H4 (cell line): ENCODE data around the gene C1orf21. TPM values are rescaled to one million over a fixed set of nuclear protein-coding genes. Genes with fewer than 3 reads are reported as not detected.

Source experiments
- DNase-seq: peaks from one replicate; pipeline ENCODE4 v3.0.0-alpha.2; 2015; ENCODE audit warnings: low spot score
- total RNA-seq: library from RNA; depleted of rRNA; stranded (reverse); fragments of >200 nt; shearing (Covaris generic); gene quantifications from 2 replicates; pipeline ENCODE4 v1.2.3, GENCODE V29; 2014

Gene C1orf21
- total RNA-seq, 1 experiment from 2014 or later = 24.0 TPM

- no peak for DNase-seq
Measured at GRCh38 chr1:184485751-184486723, 99.2 kb downstream of the C1orf21 start.

DNA sequence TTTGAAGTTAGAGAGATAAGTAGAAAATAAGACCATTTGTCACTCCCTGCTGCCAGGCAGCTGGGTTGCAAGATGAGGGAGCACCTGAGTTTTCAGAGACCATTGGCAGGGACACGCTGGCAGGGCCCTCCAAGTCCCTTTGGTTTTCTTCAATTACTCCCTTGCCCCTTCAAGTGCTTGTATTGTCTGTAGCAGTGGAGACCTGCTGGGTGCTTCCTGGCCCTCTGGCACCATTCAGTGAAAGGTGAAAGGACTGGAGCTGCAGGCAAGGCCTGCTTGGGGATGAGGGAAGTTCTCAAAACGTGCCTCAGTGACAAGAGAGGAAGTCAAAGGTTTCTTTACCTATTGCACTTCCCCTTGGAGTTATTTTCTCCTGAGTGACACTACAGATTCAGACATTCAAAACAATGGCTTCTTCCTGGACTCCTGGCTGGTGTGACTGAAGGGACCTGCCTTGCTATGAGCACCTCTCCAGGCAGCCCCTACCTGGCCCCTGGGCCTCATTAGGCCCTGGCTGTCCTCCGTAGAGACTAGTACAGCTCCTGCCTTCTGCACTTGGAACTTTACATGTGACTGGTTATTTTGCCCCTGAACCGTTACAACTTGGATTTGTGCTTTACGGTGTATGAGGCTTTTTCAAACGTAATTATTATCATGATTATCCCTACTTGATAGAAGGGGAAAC lies 100.1 kb downstream of the C1orf21 start:
- DNase-seq = no peak

- DNase-seq = no peak
Measured at GRCh38 chr1:184487531-184488193, 100.8 kb downstream of the C1orf21 start.

DNA sequence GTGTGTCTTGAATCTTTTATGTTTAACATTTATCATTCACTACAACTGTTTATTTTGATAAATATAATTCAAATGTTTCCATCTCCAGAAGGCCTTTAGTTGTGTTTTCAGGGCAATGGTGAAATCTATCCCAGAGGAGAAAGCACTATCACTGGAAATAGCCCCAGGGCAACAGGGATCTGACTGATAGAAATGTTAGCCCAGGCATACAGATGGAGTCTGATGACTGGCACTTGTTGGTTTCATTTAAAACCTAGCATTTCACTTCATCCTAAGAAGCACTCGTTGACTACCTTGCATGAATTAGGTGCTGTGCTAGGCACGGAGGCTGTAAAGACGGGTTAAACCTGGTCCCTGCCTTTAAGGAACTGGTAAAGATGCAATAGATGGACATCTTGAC lies 103.1 kb downstream of the C1orf21 start:
- DNase-seq = no peak

DNA sequence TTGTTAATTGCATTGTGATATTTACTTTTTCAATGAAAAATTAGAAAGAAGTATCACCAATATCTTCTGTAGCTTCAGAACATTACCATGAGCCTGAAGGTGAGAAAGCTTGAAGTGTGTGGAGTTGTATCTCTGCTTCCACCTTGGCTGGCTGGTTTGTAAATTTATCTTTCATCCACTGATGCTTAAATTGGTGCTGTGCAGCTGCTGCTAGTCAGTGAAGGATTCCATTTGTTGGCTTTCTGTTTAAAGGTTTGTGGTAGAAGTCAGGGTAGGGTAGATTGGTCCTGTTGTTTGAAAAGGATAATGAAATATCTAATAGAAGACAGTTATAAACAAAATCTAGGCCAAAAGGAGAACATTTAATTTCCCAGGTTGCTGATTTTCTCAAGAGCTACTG lies 105.7 kb downstream of the C1orf21 start:
- no peak for DNase-seq

DNA sequence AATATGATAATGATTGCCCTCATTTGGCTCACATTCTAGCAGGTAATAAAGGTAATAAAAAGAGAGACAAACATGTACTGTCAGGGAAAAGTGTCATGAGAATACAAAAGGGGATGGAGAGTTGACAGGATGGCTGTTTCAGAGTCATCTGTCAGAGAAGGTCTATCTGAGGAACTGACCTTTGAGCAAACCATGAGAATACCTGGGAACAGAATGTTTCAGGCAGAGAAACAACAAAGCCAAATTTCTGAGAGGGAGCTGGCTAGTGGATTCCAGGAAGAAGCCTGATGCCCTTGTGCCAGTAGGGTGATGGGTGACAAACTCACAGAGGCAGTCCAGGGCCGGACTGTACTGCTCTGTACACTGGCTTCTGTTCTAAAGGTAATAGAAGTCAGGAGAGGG lies 107.2 kb downstream of the C1orf21 start:
- no peak for DNase-seq

DNA sequence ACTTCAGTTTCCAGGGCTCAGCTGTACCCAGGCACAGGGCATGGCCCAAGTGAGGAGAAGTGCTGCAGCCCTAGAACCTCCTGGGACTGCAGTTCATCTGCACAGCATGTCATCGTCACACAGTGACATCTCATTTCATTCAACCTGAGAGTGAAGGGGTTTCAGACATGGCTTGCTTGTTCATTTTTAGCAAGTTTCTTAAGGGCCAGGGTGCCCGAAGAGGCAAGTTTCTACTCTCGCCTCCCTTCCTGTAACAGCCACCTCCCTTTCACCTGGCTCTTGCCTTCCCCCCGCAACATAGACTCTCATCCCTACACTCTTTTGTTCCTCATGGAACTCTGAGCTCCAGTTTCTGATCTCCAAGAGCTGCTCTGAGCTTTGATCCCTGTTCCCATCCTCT lies 108.1 kb downstream of the C1orf21 start:
- no peak for DNase-seq

DNA sequence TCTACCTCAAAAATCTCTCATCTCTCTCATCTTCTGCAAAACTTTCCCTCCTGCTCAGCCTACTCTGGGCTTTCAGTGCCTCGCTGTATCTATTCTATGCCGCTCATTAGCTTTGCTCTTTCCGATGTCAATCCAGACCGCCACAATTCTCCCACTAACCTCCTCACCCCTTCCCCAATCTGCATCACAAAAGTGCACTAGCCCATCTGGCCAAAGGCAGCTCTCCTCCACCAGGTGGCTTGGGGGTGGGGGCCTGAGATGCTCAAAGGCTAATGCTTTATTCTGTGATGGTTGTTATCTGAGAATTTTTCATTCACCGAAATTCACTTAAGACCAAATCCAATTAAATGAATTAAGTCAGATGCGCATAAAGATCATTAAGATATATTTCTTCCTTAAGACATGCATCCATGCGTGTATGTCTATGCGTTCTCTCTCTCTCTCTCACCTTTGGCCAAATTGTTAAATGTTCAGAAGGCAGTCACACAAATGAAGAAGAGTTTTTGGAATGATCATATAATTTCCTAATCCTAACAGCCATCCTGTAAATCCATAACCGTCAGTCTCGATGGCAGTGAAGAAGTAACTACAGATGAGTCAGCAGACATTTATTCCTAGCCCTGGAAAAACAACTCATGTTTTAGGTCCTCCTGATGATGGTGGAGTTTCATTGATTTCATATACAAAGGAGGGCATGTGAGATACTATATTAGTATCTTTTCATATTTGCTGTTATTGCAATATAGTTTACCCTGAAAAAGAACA lies 111.3 kb downstream of the C1orf21 start:
- no peak for DNase-seq

GRCh38 chr1:184499616-184500015 lies 112.8 kb downstream of the C1orf21 start:
- DNase-seq = no peak

DNA sequence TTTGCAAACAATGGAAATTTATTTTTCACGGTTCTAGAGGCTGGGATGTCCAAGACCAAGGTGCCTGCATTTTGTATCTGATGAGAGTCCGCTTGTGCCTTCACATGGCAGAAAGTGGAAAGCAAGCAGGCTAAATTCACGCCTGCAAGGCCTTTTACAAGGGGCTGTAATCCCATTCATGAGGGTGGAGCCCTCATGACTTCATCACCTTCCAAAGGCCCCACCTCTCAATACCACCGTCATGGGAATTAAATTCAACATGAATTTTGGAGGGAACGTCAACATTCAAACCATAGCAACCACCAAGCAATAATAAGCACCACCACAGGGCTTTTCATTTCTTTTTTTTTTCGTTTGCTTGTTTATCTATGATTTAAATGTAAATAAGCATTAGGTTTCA lies 115.3 kb downstream of the C1orf21 start:
- no peak for DNase-seq

DNA sequence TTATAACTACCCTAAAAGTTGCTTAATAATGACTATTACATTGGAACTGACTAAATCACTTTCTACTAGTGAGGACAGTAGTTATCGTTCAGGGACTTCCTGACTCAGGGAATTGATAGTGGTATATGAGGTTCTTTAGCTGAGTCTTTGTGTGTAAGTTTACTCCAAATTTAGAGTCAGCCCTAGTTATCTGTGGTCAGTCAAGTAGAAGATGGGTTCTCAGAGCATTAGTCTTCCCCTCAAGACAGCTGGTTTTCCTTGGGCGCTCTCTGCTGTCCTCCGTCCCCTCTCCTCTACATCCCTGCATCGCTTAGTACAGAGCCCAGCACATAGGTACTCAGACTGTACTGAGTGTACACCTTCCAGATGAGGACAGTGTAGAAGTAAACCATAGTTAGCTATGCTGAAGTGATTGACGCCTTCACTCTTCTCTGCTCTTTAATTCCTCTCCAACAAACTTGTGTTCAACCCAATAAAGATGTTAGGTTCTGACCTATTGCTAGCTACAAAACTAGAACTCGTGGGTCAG lies 116.5 kb downstream of the C1orf21 start:
- DNase-seq = no peak

DNA sequence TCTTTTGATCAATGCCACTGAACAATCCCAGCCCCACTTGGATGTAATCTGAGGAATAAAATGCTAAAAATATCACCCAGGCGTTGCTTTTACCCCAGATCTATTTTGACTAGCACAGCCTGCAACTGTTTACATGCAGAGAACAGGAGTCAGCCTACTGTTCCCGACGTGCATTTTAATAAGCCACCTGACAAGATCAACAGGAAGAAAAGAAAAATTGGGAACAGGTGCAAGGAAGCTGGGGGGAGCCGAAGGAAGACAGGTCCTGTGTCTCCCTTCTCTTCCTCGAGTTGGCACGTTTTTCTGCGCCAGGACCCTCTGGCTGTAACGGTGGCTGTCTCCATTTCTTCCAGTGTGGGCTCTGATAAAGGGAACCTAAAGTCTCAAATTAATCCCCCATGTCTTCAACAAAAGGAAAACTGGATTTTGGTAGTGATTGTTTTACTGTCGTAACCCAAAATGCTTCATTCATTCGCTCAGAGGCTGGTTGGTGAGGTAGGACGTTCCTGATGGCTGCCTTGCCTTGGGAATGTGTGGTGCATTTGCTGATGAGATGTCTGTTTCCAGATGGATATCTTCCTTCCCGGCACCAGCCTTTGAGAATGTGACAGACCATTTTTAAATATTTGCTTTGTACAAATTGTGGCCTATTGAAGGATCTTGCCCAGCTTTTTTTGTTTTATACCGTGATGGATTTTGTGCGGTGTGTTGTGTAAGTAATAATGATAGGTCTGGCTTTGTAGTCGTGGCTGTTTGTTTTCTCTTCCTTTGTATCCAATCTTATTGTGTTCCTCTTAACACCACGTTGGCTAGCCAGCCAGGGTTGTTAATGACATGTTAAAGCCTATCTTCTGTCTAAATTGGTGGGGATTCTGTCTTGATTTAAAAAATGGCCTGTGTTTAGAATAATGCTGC lies 117.5 kb downstream of the C1orf21 start:
- no peak for DNase-seq

- no peak for DNase-seq
Measured at GRCh38 chr1:184504955-184505338, 118.1 kb downstream of the C1orf21 start.

DNA sequence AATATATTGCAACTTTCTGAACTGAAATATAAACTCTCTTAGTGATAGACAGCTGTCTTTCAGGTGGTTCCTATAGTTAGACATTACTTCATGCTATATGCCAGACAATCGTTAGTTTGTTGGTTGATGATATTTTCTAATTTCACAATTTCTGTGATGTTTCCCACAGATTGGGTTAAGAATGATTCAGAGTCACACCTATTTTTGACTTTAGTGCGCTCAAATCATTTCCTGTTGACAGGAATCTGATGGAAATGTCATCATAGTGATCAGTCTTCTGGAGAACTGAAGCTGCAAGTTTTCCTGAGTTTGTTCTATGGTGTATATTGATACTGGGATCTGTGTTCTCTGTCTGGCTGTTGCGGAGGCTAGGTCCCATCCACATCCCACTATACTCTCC lies 119.7 kb downstream of the C1orf21 start:
- no peak for DNase-seq

- no peak for DNase-seq
Measured at GRCh38 chr1:184507165-184507564, 120.3 kb downstream of the C1orf21 start.

DNA sequence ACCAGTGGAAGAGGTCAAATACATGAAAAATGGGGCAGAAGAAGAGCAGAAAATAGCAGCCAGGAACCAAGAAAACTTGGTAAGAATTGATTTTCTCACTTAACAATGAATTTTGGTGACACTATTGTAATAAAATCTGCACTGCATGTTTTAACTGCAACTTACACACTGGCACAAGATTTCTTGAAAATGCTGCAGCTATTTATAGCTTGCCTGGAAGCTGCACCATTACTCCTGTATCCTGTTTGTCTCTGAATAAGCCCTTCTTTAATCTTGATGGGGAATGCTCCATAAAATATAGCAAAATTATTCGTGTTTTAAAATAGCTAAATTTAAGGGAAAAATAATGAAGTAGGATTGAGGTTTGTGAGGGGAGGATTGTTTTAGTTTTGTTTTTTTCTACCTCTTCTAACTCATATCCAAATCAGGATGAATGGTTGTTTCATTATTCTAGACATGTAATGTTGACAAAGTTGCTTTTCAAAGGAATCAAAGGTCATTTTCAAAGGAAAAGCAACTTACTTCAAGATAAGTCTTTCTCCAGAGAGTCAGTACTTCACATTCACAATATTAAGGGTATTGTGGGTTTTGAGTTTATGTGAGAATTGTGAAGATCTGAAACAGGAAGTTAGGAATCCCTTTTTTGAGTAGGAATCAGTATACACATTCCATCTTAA lies 120.9 kb downstream of the C1orf21 start:
- DNase-seq = no peak

- no peak for DNase-seq
Measured at GRCh38 chr1:184509105-184509504, 122.3 kb downstream of the C1orf21 start.

DNA sequence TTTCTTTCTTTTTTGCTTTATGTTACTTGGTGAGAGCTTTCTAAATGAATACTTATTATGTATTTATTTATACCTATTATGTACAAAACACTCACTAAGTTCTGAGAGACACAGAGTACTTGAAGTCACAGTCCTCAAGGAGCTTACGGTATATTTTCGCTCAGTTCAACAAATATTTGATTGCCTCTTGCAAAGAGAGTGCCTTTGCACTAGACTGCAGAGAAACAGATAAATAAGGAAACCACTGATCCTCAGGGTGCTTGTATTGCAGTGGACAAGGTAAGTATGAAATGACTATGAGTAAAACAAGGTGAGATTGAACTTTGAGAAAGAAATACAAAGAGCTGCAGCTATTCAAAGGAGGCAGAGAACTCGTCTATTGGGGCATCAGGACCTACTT lies 123.3 kb downstream of the C1orf21 start:
- DNase-seq = no peak

GRCh38 chr1:184512724-184513123 lies 125.9 kb downstream of the C1orf21 start:
- DNase-seq = no peak

GRCh38 chr1:184513421-184513820 lies 126.6 kb downstream of the C1orf21 start:
- DNase-seq = no peak
